GM18508 (cell line): Measurements from ENCODE around the gene EID1.
"Not testable (repeated sequence)": the region's sequence is repeated elsewhere in the genome, so short reads cannot be mapped to it uniquely, and the experiment has no call there.

Source experiments
- ATAC-seq: cut with Tn5 transposase; IDR thresholded peaks from one replicate; pipeline ENCODE4 v1.9.1; 2021; ENCODE audit warnings: moderate number of reproducible peaks; ENCODE audit not compliant: insufficient read depth, unreplicated experiment

EID1 gene

DNA sequence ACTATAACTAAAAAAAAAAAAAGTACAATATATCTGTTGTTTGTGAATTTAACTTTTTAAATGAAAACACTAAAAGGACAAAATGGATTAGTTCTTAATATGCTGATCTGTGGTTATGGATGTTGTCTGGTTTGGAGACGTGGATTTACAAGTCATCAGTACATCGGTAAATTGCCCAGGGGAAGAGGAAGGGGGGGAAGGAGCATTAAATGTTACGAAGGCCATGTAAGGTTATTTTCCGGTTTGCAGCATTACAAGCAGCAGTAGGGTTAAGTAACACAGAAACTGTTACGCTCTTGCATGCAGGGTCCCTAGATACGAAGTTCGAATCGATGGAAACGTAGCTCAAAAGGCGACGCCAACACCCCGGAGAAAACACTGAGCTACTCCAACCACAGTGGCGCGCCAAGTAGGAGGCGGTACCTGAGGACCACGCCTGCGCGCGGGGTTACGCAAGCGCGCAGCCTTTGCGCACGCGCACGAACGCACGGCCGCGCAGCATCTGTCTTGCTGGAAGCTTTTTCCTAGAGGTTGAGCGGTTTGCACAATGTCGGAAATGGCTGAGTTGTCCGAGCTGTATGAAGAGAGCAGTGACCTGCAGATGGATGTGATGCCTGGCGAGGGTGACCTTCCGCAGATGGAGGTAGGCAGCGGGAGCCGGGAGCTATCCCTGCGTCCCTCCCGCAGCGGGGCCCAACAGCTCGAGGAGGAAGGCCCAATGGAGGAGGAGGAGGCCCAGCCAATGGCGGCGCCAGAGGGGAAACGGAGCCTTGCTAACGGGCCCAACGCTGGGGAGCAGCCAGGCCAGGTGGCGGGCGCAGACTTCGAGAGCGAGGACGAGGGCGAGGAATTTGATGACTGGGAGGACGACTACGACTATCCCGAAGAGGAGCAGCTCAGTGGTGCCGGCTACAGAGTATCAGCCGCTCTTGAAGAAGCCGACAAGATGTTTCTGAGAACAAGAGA is at the start of gene EID1:
TSS of gene EID1 (plus strand) at position 505 of the 966 bp plus-strand sequence. CDS start at position 548, 43 bp downstream.
- peak; percentile 68 for ATAC-seq

GRCh38 chr15:48828471-48828870 is 49.5 kb upstream of the EID1 start:
- no peak for ATAC-seq

- no peak for ATAC-seq
Observed at GRCh38 chr15:48828906-48829305, 49.0 kb upstream of the EID1 start.

DNA sequence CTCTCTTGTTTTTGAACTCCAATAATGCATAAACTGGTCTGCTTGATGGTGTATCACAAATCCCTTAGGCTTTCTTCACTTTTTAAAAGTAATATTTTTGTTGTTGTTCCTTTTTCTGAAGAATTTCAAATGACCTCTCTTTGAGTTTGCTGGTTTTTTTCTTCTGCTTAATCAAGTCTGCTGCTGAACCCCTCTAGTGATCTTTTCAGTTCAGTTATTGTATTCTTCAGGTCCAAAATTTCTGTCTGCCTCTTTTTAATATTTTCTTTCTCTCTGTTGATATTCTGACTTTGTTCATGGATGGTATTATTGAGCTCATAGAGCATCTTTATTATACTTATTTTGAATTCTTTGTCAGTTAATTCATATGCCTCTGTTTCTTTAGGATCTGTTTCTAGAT is 45.3 kb upstream of the EID1 start:
- ATAC-seq = no peak

DNA sequence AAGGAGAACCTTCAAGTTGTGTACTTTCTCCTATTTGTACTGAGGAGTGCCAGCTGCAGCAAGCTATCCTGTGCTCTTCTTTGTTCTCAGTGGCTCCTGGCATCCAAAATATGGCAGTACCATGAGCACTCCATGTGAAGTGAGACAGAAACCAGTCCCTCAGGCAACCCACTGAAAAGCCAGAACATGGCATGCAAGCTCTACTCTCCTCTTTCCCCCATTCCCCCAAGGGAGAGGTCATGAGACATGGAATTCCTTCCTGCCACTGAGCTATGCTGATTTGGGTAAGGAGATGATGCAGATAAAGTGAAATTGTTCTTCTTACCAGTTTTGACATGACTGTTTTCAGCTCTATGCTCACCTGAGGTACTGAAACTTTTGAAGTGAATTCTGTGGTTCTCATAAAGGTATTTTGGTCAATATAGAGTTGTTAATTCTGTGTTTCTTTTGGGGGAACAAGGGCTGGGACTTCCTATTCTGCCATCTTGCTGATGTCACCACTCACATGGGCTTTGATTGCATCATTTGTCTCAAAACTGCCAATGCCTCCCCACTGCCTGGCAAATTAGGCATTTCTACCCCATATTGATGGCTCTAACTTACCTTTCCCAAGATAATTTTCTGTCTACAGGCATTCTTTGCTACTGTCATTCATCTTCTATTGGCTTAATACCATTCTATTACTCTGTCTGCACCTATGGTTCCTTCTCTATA is 44.3 kb upstream of the EID1 start:
- no peak for ATAC-seq

DNA sequence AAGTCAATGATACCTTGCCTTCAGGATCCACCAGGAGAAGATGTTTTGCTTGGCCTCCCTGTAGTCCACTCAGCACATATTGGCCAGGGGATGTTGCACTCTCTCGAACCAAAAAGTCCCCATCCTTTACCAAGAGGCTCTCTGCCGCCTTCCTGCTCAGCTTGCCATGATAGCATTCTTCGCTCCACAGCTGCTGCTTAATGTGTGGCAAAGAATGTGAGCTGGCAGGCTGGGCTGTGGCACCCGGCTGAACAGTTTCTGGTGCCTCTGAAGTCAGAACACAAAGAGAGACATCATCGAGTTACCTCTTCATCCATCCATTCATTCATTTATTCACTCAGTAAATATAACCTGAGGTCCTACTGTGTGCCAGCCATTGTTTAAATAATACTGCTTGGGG is 43.2 kb upstream of the EID1 start:
- ATAC-seq = no peak

DNA sequence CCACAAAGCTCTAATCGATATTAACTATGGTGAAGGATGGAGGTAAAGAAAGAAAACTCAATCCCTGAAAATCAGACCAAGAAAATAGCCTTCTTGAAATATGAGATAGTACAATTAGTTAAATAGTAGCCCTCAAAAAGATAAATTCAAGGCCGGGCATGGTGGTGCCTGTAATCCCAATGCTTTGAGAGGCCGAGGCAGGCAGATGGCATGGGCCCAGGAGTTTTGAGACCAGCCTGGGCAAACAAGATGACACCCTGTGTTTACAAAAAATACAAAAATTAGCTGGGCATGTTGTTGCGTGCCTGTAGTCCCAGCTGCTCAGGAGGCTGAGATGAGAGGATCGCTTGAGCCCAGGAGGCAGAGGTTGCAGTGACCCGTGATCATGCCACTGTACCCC is 35.4 kb upstream of the EID1 start:
- no peak for ATAC-seq

- no peak for ATAC-seq
Observed at GRCh38 chr15:48845123-48845522, 32.8 kb upstream of the EID1 start.

- no peak for ATAC-seq
Observed at GRCh38 chr15:48850648-48851047, 27.3 kb upstream of the EID1 start.

DNA sequence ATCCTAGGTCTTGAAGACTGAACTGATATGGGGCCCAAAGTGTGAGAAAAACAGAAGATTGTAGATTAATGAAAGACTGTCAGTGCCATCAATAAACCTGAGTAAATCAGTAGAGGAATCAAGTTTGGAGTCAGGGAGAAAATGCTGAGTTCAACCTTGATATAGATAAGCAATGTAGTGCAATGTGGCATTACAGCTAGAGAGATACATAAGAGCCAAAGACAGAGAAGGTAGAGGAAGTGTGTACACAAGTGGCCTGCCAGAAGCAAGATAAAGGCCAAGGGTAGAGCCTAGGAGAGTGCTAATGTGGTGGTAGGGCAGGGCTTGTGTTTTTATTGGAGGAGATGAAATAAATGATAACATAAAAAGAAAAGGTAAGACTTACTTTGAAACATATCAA is 26.0 kb upstream of the EID1 start:
- ATAC-seq = no peak

DNA sequence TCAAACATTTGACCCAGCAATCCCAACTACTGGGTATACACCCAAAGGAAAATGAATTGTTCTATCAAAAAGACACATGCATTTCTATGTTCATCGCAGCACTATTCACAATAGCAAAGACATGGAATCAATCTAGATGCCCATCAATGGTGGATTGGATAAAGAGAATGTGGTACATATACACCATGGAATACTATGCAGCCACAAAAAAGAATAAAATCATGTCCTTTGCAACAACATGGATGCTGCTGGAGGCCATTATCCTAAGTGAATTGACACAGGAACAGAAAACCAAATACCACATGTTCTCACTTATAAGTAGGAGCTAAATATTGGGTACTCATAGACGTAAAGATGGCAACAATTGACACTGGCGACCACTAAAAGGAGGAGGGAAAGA is 23.5 kb upstream of the EID1 start:
- ATAC-seq = not testable (repeated sequence)

GRCh38 chr15:48855501-48856440 is 22.2 kb upstream of the EID1 start:
- no peak for ATAC-seq

DNA sequence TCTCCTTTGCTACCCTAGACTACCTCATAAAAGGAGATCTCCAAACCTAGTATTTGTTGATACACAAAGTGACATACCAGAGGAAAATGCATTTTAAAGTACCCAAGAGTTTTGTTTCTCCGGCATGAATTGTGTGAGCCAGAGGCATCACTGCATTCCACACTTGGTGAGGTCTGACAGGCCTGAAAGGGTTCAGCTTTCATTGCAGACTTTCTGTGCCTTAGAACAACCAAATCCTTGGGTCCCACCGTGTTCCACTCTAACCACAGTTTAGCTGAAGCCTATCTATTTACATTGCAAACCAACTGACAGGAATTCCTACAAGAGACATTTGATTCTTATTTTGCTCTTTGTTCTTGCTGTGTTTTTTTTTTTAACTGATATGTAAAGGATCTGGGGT is 21.0 kb upstream of the EID1 start:
- ATAC-seq = no peak

DNA sequence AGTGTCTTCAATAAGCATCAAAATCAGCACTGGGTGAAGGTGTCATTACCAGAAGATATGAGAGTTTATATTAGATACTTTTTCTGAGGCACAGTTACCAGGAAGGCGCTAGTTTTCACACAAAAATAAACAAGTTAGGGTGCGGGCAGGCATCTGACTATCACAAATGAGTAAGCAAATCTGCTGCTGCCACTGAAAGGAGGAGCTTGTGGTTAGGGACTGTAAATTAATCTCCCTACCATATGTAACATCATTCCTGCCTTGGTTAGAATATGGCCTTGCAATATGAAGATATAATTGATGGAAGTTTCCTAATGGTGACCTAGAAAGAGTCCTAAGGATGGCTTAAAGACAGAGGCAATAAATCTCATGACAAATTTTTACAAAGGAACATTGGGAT is 19.5 kb upstream of the EID1 start:
- ATAC-seq = no peak

GRCh38 chr15:48859426-48859825 is 18.5 kb upstream of the EID1 start:
- ATAC-seq = no peak

DNA sequence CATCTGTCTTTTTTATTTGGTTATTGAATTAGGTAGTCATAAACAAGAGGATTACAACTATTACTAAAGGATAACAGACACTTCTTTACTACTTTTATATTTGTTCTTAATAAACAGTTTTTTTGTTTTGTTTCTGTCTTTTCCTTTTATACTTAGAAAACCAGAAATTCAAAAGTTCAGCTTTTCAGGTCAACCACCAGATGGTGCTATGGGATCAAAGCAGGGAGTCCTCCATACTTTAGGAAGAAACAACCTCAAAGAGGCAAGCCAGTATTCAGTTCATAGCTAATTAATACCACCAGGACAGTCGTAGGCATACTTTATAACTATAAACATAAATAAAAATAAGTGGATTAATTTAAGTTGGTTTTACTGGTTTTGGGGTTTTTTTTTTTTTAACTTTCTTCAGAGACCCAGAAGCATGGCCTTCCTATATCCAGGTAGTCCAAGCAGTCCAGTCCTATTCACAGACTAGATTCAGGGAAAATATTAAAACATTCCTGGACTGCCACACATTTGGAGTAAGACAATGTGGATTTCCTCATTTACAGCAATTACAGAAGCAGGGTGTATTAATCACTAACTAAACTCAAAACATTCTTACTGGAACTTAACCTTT is 16.0 kb upstream of the EID1 start:
- no peak for ATAC-seq

GRCh38 chr15:48862705-48863104 is 15.2 kb upstream of the EID1 start:
- ATAC-seq = no peak

GRCh38 chr15:48865370-48866079 is 12.4 kb upstream of the EID1 start:
- no peak for ATAC-seq

GRCh38 chr15:48866141-48866563 is 11.8 kb upstream of the EID1 start:
- no peak for ATAC-seq
